ENCODE measurements around the gene EIF3L.

The EIF3L gene

GRCh38 chr22:37904572-37905533, 55.6 kb downstream of the EIF3L start:
- Histone ChIP-seq H3K9ac (ENCODE audit: low read depth in 1 of 2, low read length in 2 of 2) (peak overlapping the region in 1 of 2 donors; percentile 48), H3K36me3 (ENCODE audit: control insufficient read depth in 1 of 2, insufficient read depth in 2 of 2, low read length in 2 of 2) (peaks cover 0 to 4% of the 10 kb centered on the region in 2 donors), H3K4me3 (ENCODE audit: low read depth in 1 of 2, low read length in 2 of 2) (no peak overlapping the region), H3K27me3 (ENCODE audit: control insufficient read depth in 1 of 2, insufficient read depth in 2 of 2, low read length in 2 of 2) (no peaks in the 10 kb centered on the region), H3K9me3 (ENCODE audit: control insufficient read depth in 1 of 2, low read length in 2 of 2) (no peaks in the 10 kb centered on the region), H3K4me1 (ENCODE audit: control insufficient read depth in 1 of 2, insufficient read depth in 2 of 2, low read length in 2 of 2) (peaks cover 0 to 17% of the 10 kb centered on the region in 2 donors), H3K27ac (ENCODE audit: low read depth, low read length) (peak overlapping the region; percentile 83)

GRCh38 chr22:37905534-37906363, 56.5 kb downstream of the EIF3L start, which contains the start of gene MICALL1:
Gene MICALL1 (plus strand): TSS chr22:37906297. CDS start chr22:37906423, 126 bp downstream.
- Histone ChIP-seq H3K27me3 (ENCODE audit: control insufficient read depth in 1 of 2, insufficient read depth in 2 of 2, low read length in 2 of 2) (no peaks in the 10 kb centered on the region), H3K36me3 (ENCODE audit: control insufficient read depth in 1 of 2, insufficient read depth in 2 of 2, low read length in 2 of 2) (peaks cover 0 to 4% of the 10 kb centered on the region in 2 donors), H3K4me1 (ENCODE audit: control insufficient read depth in 1 of 2, insufficient read depth in 2 of 2, low read length in 2 of 2) (peaks cover 0 to 17% of the 10 kb centered on the region in 2 donors), H3K9ac (ENCODE audit: low read depth in 1 of 2, low read length in 2 of 2) (peak within 1 kb of the TSS; percentile 68 to 71), H3K9me3 (ENCODE audit: control insufficient read depth in 1 of 2, low read length in 2 of 2) (no peaks in the 10 kb centered on the region), H3K27ac (ENCODE audit: low read depth, low read length) (peak within 1 kb of the TSS; percentile 83), H3K4me3 (ENCODE audit: low read depth in 1 of 2, low read length in 2 of 2) (peak within 1 kb of the TSS; percentile 70 to 81)

- H3K4me3 ChIP-seq (ENCODE audit: low read depth in 1 of 2, low read length in 2 of 2): peak overlapping the region; percentile 70 to 81
- H3K36me3 ChIP-seq (ENCODE audit: control insufficient read depth in 1 of 2, insufficient read depth in 2 of 2, low read length in 2 of 2): peaks cover 0 to 4% of the 10 kb centered on the region in 2 donors
- H3K4me1 ChIP-seq (ENCODE audit: control insufficient read depth in 1 of 2, insufficient read depth in 2 of 2, low read length in 2 of 2): peaks cover 0 to 17% of the 10 kb centered on the region in 2 donors
- H3K27me3 ChIP-seq (ENCODE audit: control insufficient read depth in 1 of 2, insufficient read depth in 2 of 2, low read length in 2 of 2): no peaks in the 10 kb centered on the region
- H3K9ac ChIP-seq (ENCODE audit: low read depth in 1 of 2, low read length in 2 of 2): peak overlapping the region; percentile 68 to 71
- peak overlapping the region; percentile 51 for H3K27ac ChIP-seq (ENCODE audit: low read depth, low read length)
- H3K9me3 ChIP-seq (ENCODE audit: control insufficient read depth in 1 of 2, low read length in 2 of 2): no peaks in the 10 kb centered on the region
Measured at GRCh38 chr22:37906364-37907008, 57.3 kb downstream of the EIF3L start.

GRCh38 chr22:37907036-37907954, 58.1 kb downstream of the EIF3L start:
- H3K9me3 ChIP-seq (ENCODE audit: control insufficient read depth in 1 of 2, low read length in 2 of 2): no peaks in the 10 kb centered on the region
- H3K9ac ChIP-seq (ENCODE audit: low read depth in 1 of 2, low read length in 2 of 2): peak overlapping the region; percentile 68 to 71
- peak overlapping the region; percentile 70 to 81 for H3K4me3 ChIP-seq (ENCODE audit: low read depth in 1 of 2, low read length in 2 of 2)
- peaks cover 0 to 4% of the 10 kb centered on the region in 2 donors for H3K36me3 ChIP-seq (ENCODE audit: control insufficient read depth in 1 of 2, insufficient read depth in 2 of 2, low read length in 2 of 2)
- no peak overlapping the region for H3K27ac ChIP-seq (ENCODE audit: low read depth, low read length)
- H3K4me1 ChIP-seq (ENCODE audit: control insufficient read depth in 1 of 2, insufficient read depth in 2 of 2, low read length in 2 of 2): peaks cover 0 to 17% of the 10 kb centered on the region in 2 donors
- no peaks in the 10 kb centered on the region for H3K27me3 ChIP-seq (ENCODE audit: control insufficient read depth in 1 of 2, insufficient read depth in 2 of 2, low read length in 2 of 2)

- Histone ChIP-seq H3K9ac (ENCODE audit: low read depth in 1 of 2, low read length in 2 of 2) (no peak overlapping the region), H3K4me1 (ENCODE audit: control insufficient read depth in 1 of 2, insufficient read depth in 2 of 2, low read length in 2 of 2) (peaks cover 0 to 17% of the 10 kb centered on the region in 2 donors), H3K4me3 (ENCODE audit: low read depth in 1 of 2, low read length in 2 of 2) (no peak overlapping the region)
Measured at GRCh38 chr22:37909766-37910165, 60.5 kb downstream of the EIF3L start.

GRCh38 chr22:37910890-37911672, 61.9 kb downstream of the EIF3L start:
- H3K9me3 ChIP-seq (ENCODE audit: control insufficient read depth in 1 of 2, low read length in 2 of 2): no peaks in the 10 kb centered on the region
- no peaks in the 10 kb centered on the region for H3K27me3 ChIP-seq (ENCODE audit: control insufficient read depth in 1 of 2, insufficient read depth in 2 of 2, low read length in 2 of 2)
- peaks cover 0 to 10% of the 10 kb centered on the region in 2 donors for H3K36me3 ChIP-seq (ENCODE audit: control insufficient read depth in 1 of 2, insufficient read depth in 2 of 2, low read length in 2 of 2)
- peak overlapping the region; percentile 5 for H3K27ac ChIP-seq (ENCODE audit: low read depth, low read length)
- H3K4me3 ChIP-seq (ENCODE audit: low read depth in 1 of 2, low read length in 2 of 2): no peak overlapping the region
- no peak overlapping the region for H3K9ac ChIP-seq (ENCODE audit: low read depth in 1 of 2, low read length in 2 of 2)
- peaks cover 0 to 13% of the 10 kb centered on the region in 2 donors for H3K4me1 ChIP-seq (ENCODE audit: control insufficient read depth in 1 of 2, insufficient read depth in 2 of 2, low read length in 2 of 2)

More at GRCh38 chr22:37909766-37910165, 60.5 kb downstream of the EIF3L start:
- Histone ChIP-seq H3K36me3 (ENCODE audit: control insufficient read depth in 1 of 2, insufficient read depth in 2 of 2, low read length in 2 of 2) (peaks cover 0 to 10% of the 10 kb centered on the region in 2 donors), H3K9me3 (ENCODE audit: control insufficient read depth in 1 of 2, low read length in 2 of 2) (no peaks in the 10 kb centered on the region), H3K27ac (ENCODE audit: low read depth, low read length) (no peak overlapping the region), H3K27me3 (ENCODE audit: control insufficient read depth in 1 of 2, insufficient read depth in 2 of 2, low read length in 2 of 2) (no peaks in the 10 kb centered on the region)

GRCh38 chr22:37911697-37912096, 62.5 kb downstream of the EIF3L start:
- Histone ChIP-seq H3K4me3 (ENCODE audit: low read depth in 1 of 2, low read length in 2 of 2) (no peak overlapping the region), H3K4me1 (ENCODE audit: control insufficient read depth in 1 of 2, insufficient read depth in 2 of 2, low read length in 2 of 2) (peaks cover 0 to 13% of the 10 kb centered on the region in 2 donors), H3K27ac (ENCODE audit: low read depth, low read length) (no peak overlapping the region), H3K27me3 (ENCODE audit: control insufficient read depth in 1 of 2, insufficient read depth in 2 of 2, low read length in 2 of 2) (no peaks in the 10 kb centered on the region), H3K36me3 (ENCODE audit: control insufficient read depth in 1 of 2, insufficient read depth in 2 of 2, low read length in 2 of 2) (peaks cover 0 to 16% of the 10 kb centered on the region in 2 donors), H3K9me3 (ENCODE audit: control insufficient read depth in 1 of 2, low read length in 2 of 2) (no peaks in the 10 kb centered on the region), H3K9ac (ENCODE audit: low read depth in 1 of 2, low read length in 2 of 2) (no peak overlapping the region)

- Histone ChIP-seq H3K27ac (ENCODE audit: low read depth, low read length) (no peak overlapping the region), H3K36me3 (ENCODE audit: control insufficient read depth in 1 of 2, insufficient read depth in 2 of 2, low read length in 2 of 2) (peaks cover under 1 to 21% of the 10 kb centered on the region in 2 donors), H3K9me3 (ENCODE audit: control insufficient read depth in 1 of 2, low read length in 2 of 2) (no peaks in the 10 kb centered on the region), H3K4me1 (ENCODE audit: control insufficient read depth in 1 of 2, insufficient read depth in 2 of 2, low read length in 2 of 2) (peaks cover 0 to 8% of the 10 kb centered on the region in 2 donors), H3K4me3 (ENCODE audit: low read depth in 1 of 2, low read length in 2 of 2) (no peak overlapping the region), H3K27me3 (ENCODE audit: control insufficient read depth in 1 of 2, insufficient read depth in 2 of 2, low read length in 2 of 2) (no peaks in the 10 kb centered on the region), H3K9ac (ENCODE audit: low read depth in 1 of 2, low read length in 2 of 2) (no peak overlapping the region)
Measured at GRCh38 chr22:37912171-37912570, 63.0 kb downstream of the EIF3L start.
